Measurements from ENCODE around the gene MGAT4C.
"Not testable (repeated sequence)": the region's sequence is repeated elsewhere in the genome, so short reads cannot be mapped to it uniquely, and the experiment has no call there.

MGAT4C gene

GRCh38 chr12:86118161-86118560 is 138.0 kb downstream of the MGAT4C start:
- FAIRE-seq, result no peak

- no peak for FAIRE-seq
These were observed 138.5 kb downstream of the MGAT4C start for GRCh38 chr12:86117711-86118110.

- no peak for FAIRE-seq
These were observed 152.1 kb downstream of the MGAT4C start for GRCh38 chr12:86104087-86104486.

GRCh38 chr12:86097161-86097560 is 159.0 kb downstream of the MGAT4C start:
- FAIRE-seq, result no peak

GRCh38 chr12:86091681-86092080 is 164.5 kb downstream of the MGAT4C start:
- no peak for FAIRE-seq

GRCh38 chr12:86081843-86082242 is 174.3 kb downstream of the MGAT4C start:
- FAIRE-seq, result no peak

- not testable (repeated sequence) for FAIRE-seq
These were observed 197.1 kb downstream of the MGAT4C start for GRCh38 chr12:86059052-86059451.

- no peak for FAIRE-seq
These were observed 198.9 kb downstream of the MGAT4C start for GRCh38 chr12:86057092-86057845.

- FAIRE-seq, result no peak
These were observed 203.3 kb downstream of the MGAT4C start for GRCh38 chr12:86052921-86053320.

GRCh38 chr12:86050010-86050409 is 206.2 kb downstream of the MGAT4C start:
- no peak for FAIRE-seq

- FAIRE-seq, result no peak
These were observed 211.8 kb downstream of the MGAT4C start for GRCh38 chr12:86044396-86044795.

GRCh38 chr12:86042062-86042461 is 214.1 kb downstream of the MGAT4C start:
- FAIRE-seq, result no peak

GRCh38 chr12:86018361-86018760 is 237.8 kb downstream of the MGAT4C start:
- FAIRE-seq, result no peak

GRCh38 chr12:86015026-86015425 is 241.2 kb downstream of the MGAT4C start:
- no peak for FAIRE-seq

- no peak for FAIRE-seq
These were observed 249.5 kb downstream of the MGAT4C start for GRCh38 chr12:86006727-86007126.

GRCh38 chr12:85998074-85998473 is 258.1 kb downstream of the MGAT4C start:
- no peak for FAIRE-seq

GRCh38 chr12:85996280-85996679 is 259.9 kb downstream of the MGAT4C start:
- FAIRE-seq, result no peak

GRCh38 chr12:85993746-85994145 is 262.4 kb downstream of the MGAT4C start:
- FAIRE-seq, result no peak

GRCh38 chr12:85985996-85986395 is 270.2 kb downstream of the MGAT4C start:
- no peak for FAIRE-seq

- no peak for FAIRE-seq
These were observed 272.6 kb downstream of the MGAT4C start for GRCh38 chr12:85983601-85984000.

GRCh38 chr12:85979641-85980040 is 276.6 kb downstream of the MGAT4C start:
- no peak for FAIRE-seq

GRCh38 chr12:85975716-85976115 is 280.5 kb downstream of the MGAT4C start:
- FAIRE-seq, result no peak

GRCh38 chr12:85971800-85972199 is 284.4 kb downstream of the MGAT4C start:
- FAIRE-seq, result no peak

GRCh38 chr12:85968606-85969005 is 287.6 kb downstream of the MGAT4C start:
- no peak for FAIRE-seq

GRCh38 chr12:85963326-85963725 is 292.9 kb downstream of the MGAT4C start:
- no peak for FAIRE-seq
